ENCODE results near the gene USP17L10. TPM values are rescaled to one million over a fixed set of nuclear protein-coding genes. Genes with fewer than 3 reads are reported as not detected.

Gene USP17L10
- total RNA-seq, 2 donors from 2014 or later, result not detected

Other genes with a start within 250 kb of the USP17L10 start
- not detected for gene FAM90A26, start 40.2 kb upstream of the USP17L10 start, total RNA-seq
- not detected for gene USP17L11, start 4.7 kb downstream of the USP17L10 start, total RNA-seq
- gene USP17L12, start 9.5 kb downstream of the USP17L10 start, total RNA-seq, result not detected
- gene USP17L13, start 14.2 kb downstream of the USP17L10 start, total RNA-seq, result not detected
- gene USP17L15, start 23.7 kb downstream of the USP17L10 start, total RNA-seq, result not detected
- not detected for gene USP17L17, start 33.2 kb downstream of the USP17L10 start, total RNA-seq
- gene USP17L18, start 38.0 kb downstream of the USP17L10 start, total RNA-seq, result not detected
- not detected for gene USP17L19, start 42.7 kb downstream of the USP17L10 start, total RNA-seq
- not detected for gene USP17L20, start 47.5 kb downstream of the USP17L10 start, total RNA-seq
- not detected for gene USP17L21, start 52.2 kb downstream of the USP17L10 start, total RNA-seq
- not detected for gene USP17L22, start 57.0 kb downstream of the USP17L10 start, total RNA-seq
- gene USP17L24, start 114.5 kb downstream of the USP17L10 start, total RNA-seq, result not detected
- not detected for gene USP17L25, start 119.3 kb downstream of the USP17L10 start, total RNA-seq
- gene USP17L26, start 124.0 kb downstream of the USP17L10 start, total RNA-seq, result not detected
- not detected for gene USP17L5, start 128.7 kb downstream of the USP17L10 start, total RNA-seq
- gene USP17L27, start 133.5 kb downstream of the USP17L10 start, total RNA-seq, result not detected
- not detected for gene USP17L28, start 138.2 kb downstream of the USP17L10 start, total RNA-seq
- gene USP17L29, start 143.0 kb downstream of the USP17L10 start, total RNA-seq, result not detected
- gene USP17L30, start 152.5 kb downstream of the USP17L10 start, total RNA-seq, result not detected
- gene DEFB131A, start 233.8 kb downstream of the USP17L10 start, total RNA-seq, result not detected